DND-41 (cell line): ENCODE measurements around the gene TMEM9B.

ENCODE experiments used
- EZH2 ChIP-seq: IDR thresholded peaks from 3 replicates; pipeline ENCODE4 v1.6.1; 2012; ENCODE audit warnings: borderline replicate concordance, low read depth, mild to moderate bottlenecking, moderate library complexity, low read length, inconsistent platforms; ENCODE audit not compliant: severe bottlenecking
- TF ChIP-seq, protein P1 (sequence below): IDR thresholded peaks from 2 replicates; pipeline ENCODE4 v1.5.1; 2012; ENCODE audit warnings: borderline replicate concordance, low read length, moderate library complexity, mild to moderate bottlenecking; ENCODE audit not compliant: poor library complexity, severe bottlenecking; ENCODE audit errors: extremely low read depth

DNA sequence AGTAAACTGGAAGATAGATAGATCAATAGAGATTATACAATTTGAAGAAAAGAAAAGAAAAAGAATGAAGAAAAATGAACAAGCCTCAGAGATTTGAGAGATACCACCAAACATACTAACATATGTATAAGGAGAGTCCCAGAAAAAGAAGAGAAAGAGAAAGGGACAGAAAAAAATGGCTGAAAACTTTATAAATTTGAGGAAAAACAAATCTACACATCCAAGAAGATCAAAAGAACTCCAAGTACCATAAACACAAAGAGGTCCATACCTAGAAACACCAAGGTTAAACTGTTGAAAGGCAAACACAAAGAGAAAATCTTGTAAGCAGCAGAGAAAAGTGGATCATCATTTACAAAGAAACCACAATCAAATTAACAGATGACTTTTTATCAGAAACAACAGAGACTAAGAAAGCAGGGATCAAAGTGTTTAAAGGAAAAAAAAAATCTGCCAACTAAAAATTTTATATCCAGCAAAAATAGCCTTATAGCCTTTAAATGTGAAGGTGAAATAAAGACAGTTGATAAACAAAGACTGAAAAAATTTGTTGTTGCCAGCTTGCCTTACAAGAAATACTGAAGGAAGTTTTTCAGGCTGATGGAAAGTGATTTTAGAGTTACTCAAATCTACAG lies 65.0 kb downstream of the TMEM9B start:
- TF ChIP-seq, protein P1, sequence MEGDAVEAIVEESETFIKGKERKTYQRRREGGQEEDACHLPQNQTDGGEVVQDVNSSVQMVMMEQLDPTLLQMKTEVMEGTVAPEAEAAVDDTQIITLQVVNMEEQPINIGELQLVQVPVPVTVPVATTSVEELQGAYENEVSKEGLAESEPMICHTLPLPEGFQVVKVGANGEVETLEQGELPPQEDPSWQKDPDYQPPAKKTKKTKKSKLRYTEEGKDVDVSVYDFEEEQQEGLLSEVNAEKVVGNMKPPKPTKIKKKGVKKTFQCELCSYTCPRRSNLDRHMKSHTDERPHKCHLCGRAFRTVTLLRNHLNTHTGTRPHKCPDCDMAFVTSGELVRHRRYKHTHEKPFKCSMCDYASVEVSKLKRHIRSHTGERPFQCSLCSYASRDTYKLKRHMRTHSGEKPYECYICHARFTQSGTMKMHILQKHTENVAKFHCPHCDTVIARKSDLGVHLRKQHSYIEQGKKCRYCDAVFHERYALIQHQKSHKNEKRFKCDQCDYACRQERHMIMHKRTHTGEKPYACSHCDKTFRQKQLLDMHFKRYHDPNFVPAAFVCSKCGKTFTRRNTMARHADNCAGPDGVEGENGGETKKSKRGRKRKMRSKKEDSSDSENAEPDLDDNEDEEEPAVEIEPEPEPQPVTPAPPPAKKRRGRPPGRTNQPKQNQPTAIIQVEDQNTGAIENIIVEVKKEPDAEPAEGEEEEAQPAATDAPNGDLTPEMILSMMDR = no peak
- TF ChIP-seq EZH2 = no peak
